ENCODE results near the gene NDUFA3.
"Not testable (repeated sequence)": the region's sequence is repeated elsewhere in the genome, so short reads cannot be mapped to it uniquely, and the experiment has no call there.

NDUFA3 gene

DNA sequence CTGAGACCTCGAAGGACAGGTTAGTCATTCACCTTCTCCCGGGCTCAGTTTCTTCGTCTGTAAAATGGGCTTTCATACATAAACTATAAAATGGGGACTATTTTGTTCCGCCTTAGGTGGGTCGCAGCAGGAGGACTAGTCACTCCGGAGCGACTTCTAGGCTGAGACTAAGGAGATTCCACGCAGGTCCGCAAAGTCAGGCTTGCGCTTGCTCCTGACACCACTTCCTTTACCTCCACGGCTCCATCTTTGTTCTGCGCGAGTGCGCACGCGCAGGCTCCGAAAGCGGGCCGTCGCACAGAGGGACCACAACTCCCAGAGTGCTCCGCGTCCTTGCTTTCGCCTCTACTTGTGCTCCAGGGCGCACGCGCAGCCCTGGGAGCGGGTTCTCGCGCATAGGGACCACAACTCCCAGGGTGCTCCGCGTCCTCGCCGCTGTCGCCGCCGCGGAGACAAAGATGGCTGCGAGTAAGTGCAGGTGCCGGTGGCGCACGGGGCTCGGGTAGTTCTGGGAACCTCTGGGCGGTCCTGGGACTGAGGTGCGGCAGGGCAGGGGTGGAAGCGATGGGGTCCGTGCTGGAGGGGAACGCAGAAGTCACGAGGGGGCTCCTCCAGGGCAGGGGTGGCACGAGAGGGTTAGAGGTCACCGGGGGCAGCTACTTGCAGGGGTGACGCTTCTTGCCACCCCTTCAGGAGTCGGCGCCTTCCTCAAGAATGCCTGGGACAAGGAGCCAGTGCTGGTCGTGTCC, at the start of gene NDUFA3:
NDUFA3 (plus strand) TSS at position 435 of the 749 bp plus-strand sequence; CDS start at position 459, 24 bp downstream.
- DNase-seq, result peak; percentile 92

DNA sequence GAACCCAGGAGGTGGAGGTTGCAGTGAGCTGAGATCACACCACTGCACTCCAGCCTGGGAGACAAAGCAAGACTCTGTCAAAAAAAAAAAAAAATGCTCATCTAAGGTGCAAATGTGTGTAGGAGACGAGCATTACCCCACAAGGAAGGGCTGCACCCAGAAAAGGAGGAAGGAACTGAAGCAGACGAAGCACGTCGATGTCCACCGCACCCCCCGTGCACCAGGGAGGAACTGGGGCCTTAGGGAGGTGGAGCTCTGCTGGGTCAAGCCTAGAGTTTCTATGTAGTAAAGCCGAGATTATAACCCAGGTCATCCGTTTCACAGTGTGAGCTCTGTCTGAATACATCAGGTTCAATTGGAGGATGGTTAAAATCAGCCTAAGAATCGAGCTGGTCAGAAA, 40.0 kb upstream of the NDUFA3 start:
- no peak for DNase-seq

DNA sequence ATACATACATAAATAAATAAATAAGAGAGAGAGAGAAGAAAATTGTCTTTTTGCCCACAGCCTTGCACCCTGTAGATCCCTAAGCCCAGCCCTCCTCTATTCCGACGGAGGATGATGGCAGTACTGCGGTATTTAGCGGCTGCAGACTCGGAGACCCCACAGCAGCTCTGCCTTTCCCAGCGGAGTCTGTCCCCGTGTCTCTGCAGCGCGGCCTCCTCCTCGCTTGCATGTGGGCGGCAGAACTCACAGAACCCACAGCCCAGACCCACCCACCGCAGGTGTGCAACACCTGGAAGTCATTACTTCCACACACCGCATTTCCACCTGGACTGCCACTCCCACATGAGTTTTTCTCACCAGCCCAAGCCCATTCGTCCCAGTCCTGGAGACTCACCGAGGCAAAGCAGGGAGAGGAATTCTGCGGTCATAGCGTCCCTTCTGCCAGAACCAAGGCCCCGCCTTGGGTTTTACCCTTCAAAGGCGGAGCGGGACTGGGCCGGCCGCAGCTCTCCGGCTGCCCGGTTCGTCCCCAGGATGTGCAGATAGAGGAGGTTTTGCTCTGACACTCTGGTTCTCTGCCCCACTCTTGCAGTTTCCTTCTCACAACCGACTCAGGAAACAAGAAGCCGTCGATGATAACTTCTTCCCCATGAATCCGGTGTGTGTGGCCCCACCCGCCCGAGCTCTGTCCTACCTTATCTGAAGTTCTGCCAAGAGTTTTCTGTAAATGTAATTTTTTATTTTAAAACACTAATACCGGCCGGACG, 39.1 kb upstream of the NDUFA3 start, which contains the start of gene VSTM1:
VSTM1 (minus strand) TSS at position 548 of the 767 bp plus-strand sequence; CDS start at position 428, 120 bp downstream.
- DNase-seq, result no peak

DNA sequence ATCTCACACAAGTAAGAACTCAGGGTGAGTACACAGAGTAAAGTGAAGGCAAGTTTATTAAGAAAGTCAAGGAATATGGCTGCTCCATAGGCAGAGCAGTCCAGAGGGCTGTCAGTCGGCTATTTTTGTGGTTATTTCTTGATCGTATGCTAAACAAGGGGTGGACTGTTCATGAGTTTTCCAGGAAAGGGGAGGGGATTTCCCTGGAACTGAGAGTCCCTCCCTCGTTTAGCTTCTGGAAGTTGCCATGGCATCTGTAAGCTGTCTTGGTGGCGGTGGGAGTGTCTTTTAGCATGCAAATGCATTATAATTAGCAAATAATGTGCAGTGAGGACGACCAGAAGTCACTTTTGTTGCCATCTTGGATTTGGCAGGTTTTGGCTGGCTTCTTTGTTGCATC, 33.2 kb upstream of the NDUFA3 start:
- DNase-seq, result no peak

DNA sequence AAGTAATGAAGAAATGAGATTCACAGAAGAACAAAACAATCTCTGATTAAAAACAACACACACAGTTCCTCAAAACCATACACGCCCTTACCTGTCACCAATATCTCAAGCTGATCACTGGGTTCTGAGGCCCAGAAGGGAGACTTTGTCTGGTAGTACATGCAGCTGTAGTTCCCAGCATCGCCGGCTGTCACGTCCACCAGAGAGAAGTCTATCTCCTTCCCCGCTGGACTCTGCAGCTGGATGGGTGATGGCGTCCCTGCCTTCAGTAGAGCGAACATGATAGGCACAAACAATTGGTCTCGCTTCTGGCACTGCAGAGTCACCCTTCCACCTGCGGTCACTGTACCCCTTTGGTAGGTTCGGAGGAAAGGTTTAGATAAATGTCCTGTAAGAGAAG, 28.8 kb upstream of the NDUFA3 start:
- no peak for DNase-seq

DNA sequence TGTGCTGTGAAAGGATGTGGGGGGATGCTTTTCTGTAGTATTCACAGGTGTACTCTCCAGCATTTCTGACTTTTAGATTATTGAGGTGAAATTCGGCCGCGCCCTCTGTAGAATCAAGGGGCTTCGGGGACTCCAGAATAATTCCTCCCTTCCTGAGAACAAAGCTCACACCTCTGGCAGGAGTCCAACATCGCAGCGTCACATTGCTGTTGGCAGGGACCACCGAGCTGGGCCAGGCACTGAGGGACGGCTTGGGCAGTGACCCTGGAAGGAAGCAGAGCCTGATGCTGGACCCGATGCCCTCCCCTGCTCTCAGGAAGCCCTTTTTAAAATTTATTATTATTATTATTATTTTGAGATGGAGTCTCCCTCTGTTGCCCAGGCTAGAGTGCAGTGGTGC, 27.8 kb upstream of the NDUFA3 start:
- no peak for DNase-seq

DNA sequence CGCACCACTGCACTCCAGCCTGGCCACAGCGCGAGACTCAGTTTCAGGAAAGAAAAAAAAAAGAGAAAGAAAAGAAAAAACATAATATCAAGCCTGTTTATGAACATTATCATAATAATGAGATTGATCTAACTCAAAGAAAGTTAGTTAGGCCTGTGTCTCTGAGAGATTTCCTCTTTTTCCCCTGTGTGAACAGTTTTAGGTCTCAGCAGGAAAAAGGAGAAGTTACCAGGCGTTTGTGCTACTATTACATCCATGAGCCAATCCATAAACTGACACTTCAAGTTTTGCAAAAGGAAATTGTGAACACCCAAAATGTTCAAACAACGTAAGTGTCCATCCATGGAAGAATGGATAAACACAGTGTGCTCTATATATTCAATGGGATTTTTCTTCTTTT, 25.3 kb upstream of the NDUFA3 start:
- DNase-seq, result no peak

DNA sequence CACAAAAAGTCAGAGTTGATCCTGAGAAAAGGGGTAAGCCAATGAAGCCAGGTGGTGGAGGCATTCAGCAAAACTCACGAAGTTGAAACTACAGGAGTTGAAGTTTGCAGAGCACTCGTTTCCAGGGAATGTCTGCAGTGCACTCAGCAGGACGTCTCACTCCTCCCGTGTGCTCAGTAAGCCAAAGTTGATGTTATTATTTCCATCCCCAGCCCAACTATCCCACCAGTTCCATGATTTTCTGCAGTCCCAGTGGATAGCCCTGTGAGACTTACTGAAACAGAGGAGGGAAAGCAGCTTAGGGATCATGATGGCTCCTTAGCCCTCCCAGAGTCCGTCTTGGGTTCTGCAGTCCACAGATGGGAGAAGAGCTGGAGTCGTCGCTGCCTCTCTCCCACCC, 21.6 kb upstream of the NDUFA3 start, which contains the start of gene TARM1:
TARM1 (minus strand) TSS at position 334 of the 400 bp plus-strand sequence; CDS start at position 309, 25 bp downstream.
- DNase-seq, result no peak

DNA sequence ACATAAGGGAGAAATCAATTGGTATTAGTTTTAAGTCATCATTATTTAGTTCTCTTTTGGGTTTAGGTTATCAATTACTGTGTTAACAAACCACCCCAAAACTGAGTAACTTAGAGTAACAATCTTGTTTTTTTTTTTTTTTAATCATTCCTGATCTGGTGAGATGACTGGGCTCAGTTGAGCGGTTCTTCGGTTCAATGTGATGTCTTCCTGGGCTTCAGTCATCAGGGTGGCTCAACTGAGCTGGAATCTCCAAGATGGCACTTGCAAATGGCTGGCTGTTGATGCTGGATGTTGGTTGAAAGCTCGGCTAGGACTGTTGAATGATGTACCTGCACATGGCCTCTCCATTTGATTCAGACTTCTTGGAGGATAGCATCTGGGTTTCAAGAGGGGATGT, 18.2 kb upstream of the NDUFA3 start:
- no peak for DNase-seq

DNA sequence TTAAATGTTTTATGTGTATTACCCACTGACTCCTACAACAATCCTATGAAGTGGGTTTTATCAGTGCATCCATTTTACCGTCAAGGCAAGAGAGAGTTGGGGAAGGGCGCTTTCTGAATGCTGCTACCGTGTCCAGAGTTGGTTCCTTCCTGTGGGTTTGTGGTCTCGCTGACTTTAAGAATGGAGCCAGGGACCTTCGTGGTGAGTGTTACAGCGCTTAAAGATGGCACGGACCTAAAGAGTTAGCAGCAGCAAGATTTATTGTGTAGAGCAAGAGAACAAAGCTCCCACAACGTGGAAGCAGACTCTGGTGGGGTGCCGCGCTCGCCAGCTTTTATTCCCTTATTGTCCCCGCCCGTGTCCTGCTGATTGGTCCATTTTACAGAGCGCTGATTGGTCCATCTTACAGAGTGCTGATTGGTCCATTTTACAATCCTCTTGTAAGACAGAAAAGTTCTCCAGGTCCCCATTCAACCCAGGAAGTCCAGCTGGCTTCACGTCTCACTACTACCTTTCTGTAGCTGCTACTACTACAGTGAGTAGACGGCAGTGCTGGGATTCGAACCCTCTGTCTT, 8.1 kb upstream of the NDUFA3 start:
- no peak for DNase-seq

DNA sequence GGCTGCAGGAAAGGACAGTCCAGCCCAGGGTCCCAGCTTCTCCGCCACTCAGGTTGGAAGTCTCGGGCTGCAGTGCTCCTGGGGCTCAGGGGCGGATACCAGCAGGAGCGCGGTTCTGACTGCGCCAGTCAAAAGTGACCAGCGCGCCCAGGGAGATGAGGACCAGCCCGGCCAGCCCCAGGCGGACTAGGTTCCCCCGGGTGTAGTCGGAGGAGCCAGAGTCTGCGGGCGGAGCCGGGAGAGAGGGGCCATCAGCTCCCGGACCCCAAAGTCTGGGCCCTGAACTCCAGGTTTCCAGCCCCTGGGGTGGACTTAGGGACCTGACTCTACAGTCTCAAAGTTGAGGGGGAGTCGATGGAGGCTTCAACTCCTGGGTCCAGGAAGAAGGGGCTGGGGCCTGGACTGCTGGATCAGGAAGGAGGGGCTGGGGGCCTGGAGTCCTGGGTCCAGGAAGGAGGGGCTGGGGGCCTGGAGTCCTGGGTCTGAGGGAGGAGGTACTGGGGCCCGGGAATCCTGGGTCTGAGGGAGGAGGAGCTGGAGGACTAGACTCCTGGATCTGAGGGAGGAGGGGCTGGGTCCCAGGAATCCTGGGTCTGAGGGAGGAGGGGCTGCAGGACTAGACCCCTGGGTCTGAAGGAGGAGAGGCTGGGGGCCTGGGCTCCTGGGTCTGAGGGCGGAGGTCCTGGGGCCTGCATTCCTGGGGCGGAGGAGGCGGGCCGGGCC, 7.4 kb upstream of the NDUFA3 start:
- DNase-seq, result no peak

DNA sequence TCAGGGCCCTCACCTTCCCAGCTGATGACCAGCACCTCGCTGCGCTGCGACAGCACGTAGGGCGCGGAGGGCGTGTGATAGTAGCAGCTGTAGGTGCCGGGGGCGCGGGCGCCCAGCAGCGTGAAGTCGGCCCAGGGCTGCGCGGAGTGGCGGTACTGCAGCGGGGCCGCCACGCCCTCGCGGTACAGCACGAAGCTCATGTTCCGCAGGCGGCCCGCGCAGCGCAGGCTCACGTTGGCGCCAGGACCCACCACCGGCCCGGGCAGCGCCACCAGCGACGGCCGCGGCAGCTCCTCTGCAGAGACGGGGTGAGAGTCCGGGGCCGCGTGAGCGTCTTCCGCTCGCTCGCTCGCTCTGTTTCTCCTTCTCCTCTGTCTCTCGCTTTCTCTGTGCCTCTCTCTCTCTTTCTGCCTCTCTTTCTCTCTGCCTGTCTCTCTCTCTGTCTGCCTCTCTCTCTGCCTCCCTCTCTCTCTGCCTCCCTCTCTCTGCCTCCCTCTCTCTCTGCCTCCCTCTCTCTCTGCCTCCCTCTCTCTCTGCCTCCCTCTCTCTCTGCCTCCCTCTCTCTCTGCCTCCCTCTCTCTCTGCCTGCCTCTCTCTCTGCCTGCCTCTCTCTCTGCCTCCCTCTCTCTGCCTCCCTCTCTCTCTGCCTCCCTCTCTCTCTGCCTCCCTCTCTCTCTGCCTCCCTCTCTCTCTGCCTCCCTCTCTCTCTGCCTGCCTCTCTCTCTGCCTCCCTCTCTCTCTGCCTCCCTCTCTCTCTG, 6.6 kb upstream of the NDUFA3 start:
- DNase-seq, result not testable (repeated sequence)

DNA sequence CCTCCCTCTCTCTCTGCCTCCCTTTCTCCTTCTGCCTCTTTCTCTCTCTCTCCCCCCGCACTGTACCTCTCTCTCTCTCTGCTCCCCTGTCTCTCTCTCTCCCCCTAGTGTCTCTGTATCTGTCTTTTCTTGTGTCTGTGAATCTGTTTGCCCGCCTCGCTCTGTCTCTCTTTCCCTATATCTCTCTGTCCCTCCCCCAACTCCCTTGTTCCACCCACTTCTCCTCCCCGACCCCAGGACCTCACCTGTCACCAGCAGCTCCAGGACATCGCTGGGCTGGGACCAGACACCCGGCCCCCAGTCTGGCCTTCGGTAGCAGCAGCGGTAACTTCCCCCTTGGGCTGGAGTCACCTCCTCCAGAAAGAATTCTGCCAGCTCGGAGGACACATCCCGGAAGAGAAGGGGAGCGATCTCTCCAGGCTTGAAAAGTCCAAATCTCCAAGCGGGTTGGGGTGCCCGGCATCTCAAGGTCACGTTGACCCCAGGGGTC, 6.0 kb upstream of the NDUFA3 start:
- no peak for DNase-seq

DNA sequence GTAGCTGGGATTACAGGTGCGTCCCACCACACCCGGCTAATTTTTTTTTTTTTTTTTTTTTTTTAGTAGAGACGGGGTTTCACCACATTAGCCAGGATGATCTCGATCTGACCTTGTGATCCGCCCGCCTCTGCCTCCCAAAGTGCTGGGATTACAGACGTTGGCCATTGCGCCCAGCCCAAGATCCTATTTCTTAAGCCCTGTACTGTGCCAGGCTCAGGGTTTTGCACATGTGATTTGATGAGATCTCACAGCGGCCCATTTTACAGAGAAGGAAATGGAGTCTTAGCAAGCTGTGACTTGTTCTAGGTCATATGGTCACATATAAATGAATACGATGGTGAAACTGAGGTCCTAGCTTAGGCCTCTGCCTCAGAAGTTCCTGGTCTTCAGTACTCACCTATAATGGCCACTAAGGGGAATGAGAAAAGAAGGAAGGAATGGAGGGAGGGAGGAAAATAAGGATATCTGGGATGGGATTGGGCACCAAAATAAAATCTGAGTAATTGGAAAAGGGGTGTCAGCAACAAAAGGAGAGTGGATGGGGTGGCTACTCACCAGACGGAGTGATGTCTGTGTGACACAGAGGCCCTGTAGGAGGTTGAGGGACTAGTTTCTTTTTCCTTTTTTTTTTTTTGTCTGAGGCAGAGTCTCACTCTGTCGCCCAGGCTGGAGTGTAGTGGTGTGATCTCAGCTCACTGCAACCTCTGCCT, 3.3 kb upstream of the NDUFA3 start:
- no peak for DNase-seq

DNA sequence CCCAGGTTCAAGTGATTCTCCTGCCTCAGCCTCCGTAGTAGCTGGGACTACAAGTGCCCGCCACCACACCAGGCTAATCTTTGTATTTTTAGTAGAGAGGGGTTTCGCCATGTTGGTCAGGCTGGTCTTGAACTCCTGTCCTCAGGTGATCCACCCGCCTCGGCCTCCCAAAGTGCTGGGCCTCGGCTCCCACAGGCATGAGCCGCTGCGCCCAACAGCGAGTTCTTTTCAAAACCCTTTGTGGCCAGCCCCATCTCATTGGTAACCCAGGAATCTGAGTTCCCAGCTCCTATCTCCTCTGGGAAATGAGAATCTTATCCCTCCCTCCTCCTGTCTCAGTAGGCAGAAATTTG, 2.8 kb upstream of the NDUFA3 start:
- DNase-seq, result not testable (repeated sequence)

DNA sequence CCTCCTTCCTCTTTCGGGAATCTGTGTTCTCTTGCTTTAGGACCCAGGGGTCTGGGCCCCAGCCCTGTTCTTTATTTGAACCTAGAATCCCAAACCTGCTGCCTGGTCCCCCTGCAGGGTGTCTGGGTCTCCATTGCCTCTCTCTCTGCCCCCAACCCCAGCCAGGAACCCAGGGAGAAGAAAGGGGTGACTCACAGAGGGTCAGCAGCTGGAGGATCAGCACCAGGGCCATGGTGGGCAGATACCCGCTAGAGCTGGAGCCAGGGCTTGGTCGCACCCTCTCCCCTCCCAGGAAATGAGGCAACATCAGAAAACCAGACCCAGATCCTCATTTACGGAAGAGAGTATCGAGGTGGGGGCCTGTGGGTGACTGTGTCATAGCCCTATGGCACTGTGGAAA, 2.1 kb upstream of the NDUFA3 start, which contains the start of gene OSCAR:
OSCAR (minus strand) TSS at position 243 of the 400 bp plus-strand sequence; CDS start at position 232, 11 bp downstream.
- no peak for DNase-seq

DNA sequence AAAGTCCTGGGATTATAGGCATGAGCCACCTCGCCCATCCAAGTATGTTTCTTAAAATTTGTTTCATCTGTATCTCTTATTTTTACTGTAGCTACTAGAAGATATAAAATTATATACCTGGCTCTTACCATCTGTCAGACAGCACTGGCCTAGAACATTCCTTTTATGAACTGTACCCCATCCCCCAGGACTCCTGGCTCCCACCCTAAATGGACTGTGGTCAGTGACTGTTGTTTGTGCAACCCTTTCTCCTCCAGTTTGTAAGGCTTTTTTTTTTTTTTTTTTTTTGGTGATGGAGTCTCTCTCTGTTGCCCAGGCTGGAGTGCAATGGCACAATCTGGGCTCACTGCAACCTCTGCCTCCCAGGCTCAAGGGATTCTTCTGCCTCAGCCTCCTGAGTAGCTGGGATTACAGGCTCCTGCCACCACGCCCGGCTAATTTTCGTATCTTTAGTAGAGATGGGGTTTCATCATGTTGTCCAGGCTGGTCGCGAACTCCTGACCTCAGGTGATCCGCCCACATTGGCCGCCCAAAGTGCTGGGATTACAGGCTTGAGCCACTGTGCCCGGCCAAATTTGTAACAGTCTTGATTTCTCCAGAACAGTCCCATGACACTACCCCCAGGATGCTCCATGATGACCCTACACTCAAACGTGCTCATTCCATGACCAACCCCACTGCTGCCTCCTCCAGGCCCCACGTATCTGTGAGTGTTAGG, 2.5 kb downstream of the NDUFA3 start:
- no peak for DNase-seq

DNA sequence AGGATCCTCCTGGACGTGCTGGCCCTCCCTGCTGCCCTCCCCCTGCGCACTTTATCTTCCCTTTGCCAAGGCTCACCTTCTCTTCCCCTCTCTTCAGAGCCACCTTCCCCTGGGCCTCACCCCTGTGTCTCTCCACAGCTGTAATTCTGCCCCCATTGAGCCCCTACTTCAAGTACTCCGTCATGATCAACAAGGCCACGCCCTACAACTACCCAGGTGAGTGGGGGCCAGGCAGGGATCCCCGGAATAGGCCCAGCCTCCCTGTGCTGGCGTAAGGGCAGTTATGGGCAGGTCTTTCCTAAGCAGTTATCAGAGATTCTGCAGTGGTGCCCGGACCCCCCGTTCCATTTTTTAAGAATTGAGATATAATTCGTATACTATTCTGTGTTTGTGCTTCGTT, 3.1 kb downstream of the NDUFA3 start:
- no peak for DNase-seq

DNA sequence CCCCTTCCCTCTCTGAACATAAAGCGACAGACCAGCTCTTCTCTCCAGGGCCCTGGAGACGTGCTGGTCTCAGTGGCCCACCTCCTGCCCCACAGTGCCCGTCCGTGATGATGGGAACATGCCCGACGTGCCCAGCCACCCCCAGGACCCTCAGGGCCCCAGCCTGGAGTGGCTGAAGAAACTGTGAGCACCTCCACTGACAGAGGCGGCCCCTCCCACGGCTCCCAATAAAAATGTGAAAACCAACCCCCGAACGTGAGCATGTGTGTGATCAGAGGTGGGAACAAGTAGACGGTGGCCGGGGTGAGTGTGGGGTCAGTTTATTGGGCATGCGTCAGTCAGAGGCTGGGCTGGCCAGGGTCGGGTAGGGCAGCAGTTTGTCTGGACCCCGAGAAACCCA, 4.1 kb downstream of the NDUFA3 start:
- DNase-seq, result no peak

DNA sequence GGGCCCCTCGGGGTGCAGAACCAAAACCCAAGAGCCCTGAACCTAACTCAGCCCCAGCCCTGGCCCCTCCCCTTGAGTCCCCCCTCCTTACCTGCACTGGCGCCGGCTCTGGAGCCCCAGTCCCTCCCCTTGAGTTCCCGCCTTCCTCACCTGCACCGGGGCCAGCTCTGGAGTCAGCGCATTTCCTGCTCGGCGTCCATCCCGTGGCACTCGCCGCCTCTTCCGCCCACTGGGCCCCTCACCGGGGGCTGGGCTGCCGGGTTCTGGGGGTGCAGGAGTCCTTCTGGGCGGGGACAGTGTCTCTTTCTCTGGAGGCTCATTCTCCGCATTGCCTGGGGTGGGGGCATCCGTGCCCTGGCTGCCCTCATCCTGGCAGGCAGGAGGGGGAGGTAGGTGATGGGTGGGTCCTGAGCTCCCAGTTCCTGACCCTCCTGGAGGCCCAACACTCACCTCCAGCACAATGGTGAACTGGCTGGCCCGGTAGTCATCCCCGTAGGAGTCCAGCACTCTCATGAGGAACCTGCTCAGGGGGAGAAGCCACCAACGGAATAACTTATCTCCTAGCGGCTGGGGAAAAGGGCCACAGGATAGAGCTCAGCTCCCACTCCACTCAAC, 5.3 kb downstream of the NDUFA3 start:
- no peak for DNase-seq

Measured in SHP77 treated with DMSO at 0.1 percent for 48 hours (cell line).